ENCODE data around the gene PRKAR1B.
A peak's percentile ranks its signal among the peaks of the same experiment; 100 is the strongest.

PRKAR1B gene

DNA sequence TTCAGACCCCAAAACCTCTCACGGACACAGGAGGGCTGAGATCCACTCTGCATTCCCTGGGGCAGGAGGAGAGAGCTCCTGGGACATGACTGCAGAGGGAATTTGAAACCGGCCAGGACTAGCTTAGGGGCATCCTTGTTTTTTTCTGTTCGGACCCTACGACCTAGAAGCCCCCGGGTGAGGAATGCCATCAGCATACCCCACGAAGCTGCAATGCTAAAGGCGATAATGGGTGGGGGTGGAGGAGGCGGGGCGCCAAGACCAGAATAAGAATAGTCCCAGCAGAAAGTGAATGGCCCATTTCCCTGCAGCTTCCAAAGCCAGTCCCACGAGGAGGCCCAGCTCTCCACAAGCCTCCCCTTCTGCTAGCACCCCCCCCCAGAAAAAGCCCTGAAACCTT lies 211.5 kb downstream of the PRKAR1B start:
- TF ChIP-seq, protein P1, sequence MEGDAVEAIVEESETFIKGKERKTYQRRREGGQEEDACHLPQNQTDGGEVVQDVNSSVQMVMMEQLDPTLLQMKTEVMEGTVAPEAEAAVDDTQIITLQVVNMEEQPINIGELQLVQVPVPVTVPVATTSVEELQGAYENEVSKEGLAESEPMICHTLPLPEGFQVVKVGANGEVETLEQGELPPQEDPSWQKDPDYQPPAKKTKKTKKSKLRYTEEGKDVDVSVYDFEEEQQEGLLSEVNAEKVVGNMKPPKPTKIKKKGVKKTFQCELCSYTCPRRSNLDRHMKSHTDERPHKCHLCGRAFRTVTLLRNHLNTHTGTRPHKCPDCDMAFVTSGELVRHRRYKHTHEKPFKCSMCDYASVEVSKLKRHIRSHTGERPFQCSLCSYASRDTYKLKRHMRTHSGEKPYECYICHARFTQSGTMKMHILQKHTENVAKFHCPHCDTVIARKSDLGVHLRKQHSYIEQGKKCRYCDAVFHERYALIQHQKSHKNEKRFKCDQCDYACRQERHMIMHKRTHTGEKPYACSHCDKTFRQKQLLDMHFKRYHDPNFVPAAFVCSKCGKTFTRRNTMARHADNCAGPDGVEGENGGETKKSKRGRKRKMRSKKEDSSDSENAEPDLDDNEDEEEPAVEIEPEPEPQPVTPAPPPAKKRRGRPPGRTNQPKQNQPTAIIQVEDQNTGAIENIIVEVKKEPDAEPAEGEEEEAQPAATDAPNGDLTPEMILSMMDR (conservative IDR thresholded peaks at IDR 0.05; ENCODE audit: low read depth, low read length), result no peak
- H3K4me3 ChIP-seq (ENCODE audit: low read depth, low read length), result no peak overlapping the region
- no peak for DNase-seq (ENCODE audit: low read depth)

DNA sequence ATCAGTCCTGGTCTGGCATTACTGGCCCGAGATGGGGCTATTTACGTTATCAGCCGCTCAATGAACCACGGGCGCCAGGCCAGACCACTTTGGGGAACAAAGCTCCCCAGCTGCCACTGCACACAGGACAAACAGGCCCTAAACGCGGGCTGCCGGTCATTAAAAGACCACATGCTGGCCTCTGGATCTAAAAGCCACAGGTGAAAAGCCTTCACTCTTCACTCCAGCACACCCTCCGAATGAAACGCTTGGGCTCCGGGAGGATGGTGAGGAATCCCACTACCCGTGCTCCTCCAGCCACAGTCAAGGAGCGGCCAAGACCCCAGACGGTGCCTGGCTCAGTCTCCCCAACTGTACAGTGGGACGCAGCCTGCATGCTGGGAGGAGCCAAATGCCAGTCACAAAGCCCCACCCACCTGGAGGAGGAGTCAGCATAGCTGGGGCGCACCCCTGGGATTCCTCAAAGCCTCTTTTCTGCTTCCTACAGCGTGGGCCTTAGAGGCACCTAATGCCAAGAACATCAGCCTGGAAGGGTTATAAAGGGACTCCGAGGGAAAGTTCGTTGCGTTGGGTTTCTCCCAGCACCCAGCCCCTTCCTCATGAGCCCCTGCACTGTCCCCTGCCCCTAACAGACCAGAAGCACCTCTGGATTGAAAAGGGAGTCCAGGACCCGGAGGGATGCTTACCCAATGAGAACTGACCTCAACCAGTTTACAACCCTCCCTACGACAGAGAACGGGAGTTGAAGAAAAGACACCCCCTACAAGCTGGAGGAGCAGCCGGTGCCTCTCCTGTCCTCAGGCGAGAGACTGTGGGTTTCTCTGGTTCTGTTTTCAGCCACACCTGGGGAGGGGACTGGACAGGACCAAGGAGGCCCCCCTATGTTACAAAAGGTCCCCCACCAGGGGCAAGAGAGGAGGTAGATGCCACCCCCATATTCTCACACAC lies 212.2 kb downstream of the PRKAR1B start:
- no peak overlapping the region for H3K4me3 ChIP-seq (ENCODE audit: low read depth, low read length)
- peak; percentile 46 for DNase-seq (ENCODE audit: low read depth)
- TF ChIP-seq, protein P1 (conservative IDR thresholded peaks at IDR 0.05; ENCODE audit: low read depth, low read length), result no peak

DNA sequence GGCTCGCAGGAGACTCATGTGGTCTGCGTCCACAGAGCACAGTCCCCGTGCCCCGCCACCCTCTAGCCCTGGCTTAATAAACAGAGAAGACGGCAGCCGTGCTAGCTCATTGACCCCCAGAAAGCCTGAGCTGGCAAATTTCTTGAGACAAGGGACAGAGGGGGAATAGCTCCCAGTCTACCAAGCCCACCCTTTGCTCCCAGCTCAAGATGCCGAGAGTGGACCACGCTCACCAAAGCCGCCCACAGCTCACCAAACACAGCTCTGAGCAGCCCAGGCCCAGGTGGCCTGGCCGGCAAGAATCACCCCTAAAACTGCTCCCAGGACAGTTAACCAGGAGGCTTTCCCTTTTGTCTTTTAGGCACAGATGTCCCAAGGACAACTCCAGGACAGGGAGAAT lies 212.8 kb downstream of the PRKAR1B start:
- no peak for DNase-seq (ENCODE audit: low read depth)
- TF ChIP-seq, protein P1 (conservative IDR thresholded peaks at IDR 0.05; ENCODE audit: low read depth, low read length), result no peak
- H3K4me3 ChIP-seq (ENCODE audit: low read depth, low read length), result no peak overlapping the region

DNA sequence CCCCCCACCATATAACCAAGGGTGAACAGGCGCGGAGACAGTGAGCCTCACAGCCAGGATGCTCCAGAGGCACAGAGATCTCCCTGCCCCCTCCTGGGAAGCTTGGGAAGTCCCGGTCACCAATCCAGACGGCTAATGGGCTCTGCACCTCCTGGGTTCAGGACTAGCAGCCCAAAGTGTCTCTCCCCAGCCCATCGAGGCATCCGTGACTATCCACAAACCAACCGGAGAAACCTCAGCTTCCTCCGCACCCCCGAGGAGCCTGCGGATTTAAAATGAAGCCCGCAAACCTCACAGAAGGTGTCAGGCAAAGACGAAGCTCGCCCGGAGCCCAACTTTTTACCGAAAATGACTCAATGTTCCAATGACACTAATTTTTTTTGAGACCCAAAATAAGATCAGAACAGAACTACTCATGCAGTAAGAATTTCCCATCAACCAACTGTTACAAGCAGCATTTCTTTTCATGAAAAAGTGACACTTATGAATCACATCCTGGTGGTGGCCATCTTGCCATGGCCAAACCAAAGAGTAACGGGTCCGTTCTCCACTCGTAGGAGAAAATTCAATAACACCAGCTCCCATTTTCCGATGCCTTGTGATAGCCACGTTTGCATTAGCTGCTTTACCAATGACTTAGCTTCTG lies 213.4 kb downstream of the PRKAR1B start:
- peak; percentile 51 for DNase-seq (ENCODE audit: low read depth)
- TF ChIP-seq, protein P1 (conservative IDR thresholded peaks at IDR 0.05; ENCODE audit: low read depth, low read length), result peak; percentile 23
- no peak overlapping the region for H3K4me3 ChIP-seq (ENCODE audit: low read depth, low read length)

DNA sequence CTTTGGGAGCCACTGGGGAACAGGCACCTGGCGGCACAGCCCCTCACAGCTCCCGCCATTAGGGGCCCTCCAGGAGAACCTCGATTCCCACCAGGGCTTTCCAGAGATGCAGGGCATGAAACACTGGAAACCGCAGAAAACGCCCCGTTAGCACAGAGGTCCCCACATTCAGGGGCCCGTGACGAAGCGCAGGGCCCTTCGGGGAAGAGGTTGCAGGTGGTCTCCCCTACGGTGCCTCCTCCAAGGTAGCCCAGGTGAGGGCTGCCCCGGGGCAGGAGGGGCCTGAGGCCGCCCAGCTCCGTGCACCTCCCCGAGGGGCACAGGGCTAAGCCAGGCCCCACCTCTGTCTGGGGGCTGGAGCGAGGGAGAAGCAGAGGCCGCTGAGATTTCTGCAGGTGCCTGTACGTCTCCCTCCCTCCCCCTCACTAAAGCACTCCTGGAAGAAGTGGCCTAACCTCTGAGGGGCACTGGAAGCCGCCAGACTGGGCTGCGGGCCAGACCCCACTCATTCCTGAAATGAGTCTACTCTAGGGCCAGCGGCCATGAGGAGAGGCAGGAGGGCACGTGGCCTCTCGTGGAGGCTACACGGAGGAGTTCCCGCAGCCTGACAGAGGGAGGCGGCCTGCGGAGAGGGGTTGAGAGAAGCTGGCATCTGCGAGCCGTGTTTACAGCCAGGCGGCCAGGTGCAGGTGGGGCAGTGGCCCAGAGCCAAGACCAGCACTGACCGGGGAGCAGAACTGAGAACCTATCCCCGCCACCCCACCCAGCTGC lies 214.4 kb downstream of the PRKAR1B start:
- DNase-seq (ENCODE audit: low read depth), result no peak
- no peak overlapping the region for H3K4me3 ChIP-seq (ENCODE audit: low read depth, low read length)
- TF ChIP-seq, protein P1 (conservative IDR thresholded peaks at IDR 0.05; ENCODE audit: low read depth, low read length), result no peak

DNA sequence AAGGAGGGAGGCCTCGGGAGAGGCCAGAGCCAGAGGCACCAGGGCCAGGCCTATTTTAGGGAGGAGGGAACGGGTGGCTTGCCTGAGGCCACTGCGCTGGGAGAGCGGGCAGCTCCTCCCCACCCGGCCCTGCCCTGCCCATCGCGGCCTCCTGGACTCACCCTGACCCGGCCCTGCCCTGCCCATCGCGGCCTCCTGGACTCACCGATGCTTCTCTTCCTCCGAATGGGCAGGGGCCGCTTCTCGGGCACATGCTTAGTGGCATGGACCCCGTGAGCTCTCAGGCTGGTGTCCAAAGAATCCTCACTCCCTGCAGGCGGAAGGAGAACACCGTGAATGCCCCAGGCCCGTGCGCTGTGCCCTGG lies 215.0 kb downstream of the PRKAR1B start:
- TF ChIP-seq, protein P1 (conservative IDR thresholded peaks at IDR 0.05; ENCODE audit: low read depth, low read length), result no peak
- DNase-seq (ENCODE audit: low read depth), result no peak
- no peak overlapping the region for H3K4me3 ChIP-seq (ENCODE audit: low read depth, low read length)
